NCI-H2171 treated with DMSO at 0.1 percent for 48 hours (cell line): ENCODE results near the gene SAXO1.
"Not testable (repeated sequence)": the region's sequence is repeated elsewhere in the genome, so short reads cannot be mapped to it uniquely, and the experiment has no call there.

Experiments
- DNase-seq: peaks from one replicate; lab custom pipeline; 2025; lab: John Stamatoyannopoulos, UW

SAXO1 gene

GRCh38 chr9:18999173-18999785, 33.7 kb downstream of the SAXO1 start:
- no peak for DNase-seq

- no peak for DNase-seq
Observed at GRCh38 chr9:18997151-18997550, 35.9 kb downstream of the SAXO1 start.

- DNase-seq, result no peak
Observed at GRCh38 chr9:18996211-18996610, 36.8 kb downstream of the SAXO1 start.

- no peak for DNase-seq
Observed at GRCh38 chr9:18994263-18994916, 38.6 kb downstream of the SAXO1 start.

GRCh38 chr9:18991197-18991596, 41.8 kb downstream of the SAXO1 start:
- not testable (repeated sequence) for DNase-seq

- no peak for DNase-seq
Observed at GRCh38 chr9:18990494-18990893, 42.5 kb downstream of the SAXO1 start.

- DNase-seq, result peak; percentile 72
Observed at GRCh38 chr9:18989865-18990264, 43.1 kb downstream of the SAXO1 start.

GRCh38 chr9:18989097-18989496, 43.9 kb downstream of the SAXO1 start:
- no peak for DNase-seq

- no peak for DNase-seq
Observed at GRCh38 chr9:18988003-18988402, 45.0 kb downstream of the SAXO1 start.

GRCh38 chr9:18985996-18986395, 47.0 kb downstream of the SAXO1 start:
- DNase-seq, result no peak

- DNase-seq, result no peak
Observed at GRCh38 chr9:18985464-18985951, 47.5 kb downstream of the SAXO1 start.

- peak; percentile 15 for DNase-seq
Observed at GRCh38 chr9:18982262-18982620, 50.8 kb downstream of the SAXO1 start.

- DNase-seq, result no peak
Observed at GRCh38 chr9:18981476-18982261, 51.3 kb downstream of the SAXO1 start.

GRCh38 chr9:18980189-18980588, 52.8 kb downstream of the SAXO1 start:
- DNase-seq, result no peak

- DNase-seq, result no peak
Observed at GRCh38 chr9:18979367-18979766, 53.6 kb downstream of the SAXO1 start.

GRCh38 chr9:18978188-18978587, 54.8 kb downstream of the SAXO1 start:
- DNase-seq, result no peak

GRCh38 chr9:18976709-18977531, 56.1 kb downstream of the SAXO1 start:
- no peak for DNase-seq

- no peak for DNase-seq
Observed at GRCh38 chr9:18976221-18976708, 56.7 kb downstream of the SAXO1 start.

- DNase-seq, result no peak
Observed at GRCh38 chr9:18973348-18973747, 59.7 kb downstream of the SAXO1 start.

- DNase-seq, result no peak
Observed at GRCh38 chr9:18972675-18973074, 60.3 kb downstream of the SAXO1 start.

GRCh38 chr9:18971909-18972308, 61.1 kb downstream of the SAXO1 start:
- no peak for DNase-seq

- no peak for DNase-seq
Observed at GRCh38 chr9:18971404-18971803, 61.6 kb downstream of the SAXO1 start.
